GM21390 (cell line): Measurements from ENCODE around the gene SH2D3A.
"Not testable (repeated sequence)": the region's sequence is repeated elsewhere in the genome, so short reads cannot be mapped to it uniquely, and the experiment has no call there.

Source experiments
- ATAC-seq: cut with Tn5 transposase; IDR thresholded peaks from one replicate; pipeline ENCODE4 v1.9.1; 2021; ENCODE audit not compliant: unreplicated experiment

SH2D3A gene

DNA sequence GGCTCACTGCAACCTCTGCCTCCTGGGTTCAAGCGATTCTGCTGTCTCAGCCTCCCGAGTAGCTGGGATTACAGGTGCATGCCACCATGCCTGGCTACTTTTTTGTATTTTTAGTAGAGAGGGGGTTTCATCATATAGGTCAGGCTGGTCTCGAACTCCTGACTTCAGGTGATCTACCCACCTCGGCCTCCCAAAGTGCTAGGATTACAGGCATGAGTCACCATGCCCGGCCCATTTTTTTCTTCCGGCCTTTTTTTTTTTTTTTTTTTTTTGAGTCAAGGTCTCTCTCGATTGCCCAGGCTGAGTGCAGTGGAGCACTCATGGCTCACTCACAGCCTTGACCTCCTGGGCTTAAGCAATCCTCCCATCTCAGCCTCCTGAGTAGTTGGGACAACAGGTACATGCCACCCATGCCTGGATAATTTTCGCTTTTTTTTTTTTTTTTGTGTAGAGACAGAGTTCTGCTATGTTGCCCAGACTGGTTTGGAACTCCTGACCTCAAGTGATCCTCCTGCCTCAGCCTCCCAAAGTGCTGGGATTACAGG lies 4.9 kb downstream of the SH2D3A start:
- not testable (repeated sequence) for ATAC-seq

DNA sequence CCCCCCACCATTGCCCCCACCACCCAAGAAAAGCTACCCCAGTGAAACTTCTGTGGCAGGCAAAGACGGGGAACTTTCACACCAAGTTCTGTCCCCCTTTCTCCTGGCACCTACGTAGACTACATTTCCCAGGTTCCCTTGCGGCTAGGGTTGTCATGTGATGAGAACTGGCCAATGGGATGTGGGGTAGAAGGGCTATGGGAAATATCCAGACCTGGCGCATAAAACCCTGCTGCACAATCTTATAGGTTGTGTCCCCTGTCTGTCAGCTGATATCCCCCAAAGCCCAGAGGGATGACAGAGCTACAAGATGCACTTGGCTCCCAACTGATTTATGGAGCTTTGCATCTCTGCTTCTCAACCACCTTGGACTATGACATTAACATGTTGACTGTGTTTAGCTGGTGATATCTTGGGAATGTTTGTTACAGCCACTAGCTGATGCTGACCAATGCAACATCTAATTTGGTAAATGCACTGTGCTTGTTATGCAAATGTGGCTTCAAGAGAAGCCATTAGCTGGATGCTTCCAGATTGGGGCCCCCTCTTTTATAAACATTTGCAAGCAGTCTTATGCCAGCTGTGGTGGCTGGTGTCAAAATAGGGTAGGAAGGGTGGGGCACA lies 6.1 kb downstream of the SH2D3A start:
- ATAC-seq, result no peak

DNA sequence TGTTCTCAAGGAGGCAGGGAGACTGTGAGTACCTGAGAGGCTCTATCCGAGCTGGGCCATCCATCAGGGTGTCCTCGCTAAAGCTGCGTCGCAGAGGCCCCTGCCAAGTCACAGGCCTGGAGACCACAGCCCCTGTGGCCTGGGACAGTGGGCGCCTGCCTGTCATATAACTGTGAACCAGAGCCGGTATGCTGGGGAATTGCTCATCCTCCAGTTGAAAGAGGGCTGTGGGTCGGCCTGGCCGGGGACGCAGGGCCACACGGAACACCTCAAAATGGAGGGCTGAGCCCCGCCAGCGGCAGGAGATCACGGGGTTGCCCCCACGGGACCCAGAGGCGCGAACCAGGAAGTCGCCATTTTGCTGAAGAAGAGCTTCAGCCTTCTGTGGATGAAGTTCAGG lies 6.6 kb downstream of the SH2D3A start:
- ATAC-seq, result no peak

DNA sequence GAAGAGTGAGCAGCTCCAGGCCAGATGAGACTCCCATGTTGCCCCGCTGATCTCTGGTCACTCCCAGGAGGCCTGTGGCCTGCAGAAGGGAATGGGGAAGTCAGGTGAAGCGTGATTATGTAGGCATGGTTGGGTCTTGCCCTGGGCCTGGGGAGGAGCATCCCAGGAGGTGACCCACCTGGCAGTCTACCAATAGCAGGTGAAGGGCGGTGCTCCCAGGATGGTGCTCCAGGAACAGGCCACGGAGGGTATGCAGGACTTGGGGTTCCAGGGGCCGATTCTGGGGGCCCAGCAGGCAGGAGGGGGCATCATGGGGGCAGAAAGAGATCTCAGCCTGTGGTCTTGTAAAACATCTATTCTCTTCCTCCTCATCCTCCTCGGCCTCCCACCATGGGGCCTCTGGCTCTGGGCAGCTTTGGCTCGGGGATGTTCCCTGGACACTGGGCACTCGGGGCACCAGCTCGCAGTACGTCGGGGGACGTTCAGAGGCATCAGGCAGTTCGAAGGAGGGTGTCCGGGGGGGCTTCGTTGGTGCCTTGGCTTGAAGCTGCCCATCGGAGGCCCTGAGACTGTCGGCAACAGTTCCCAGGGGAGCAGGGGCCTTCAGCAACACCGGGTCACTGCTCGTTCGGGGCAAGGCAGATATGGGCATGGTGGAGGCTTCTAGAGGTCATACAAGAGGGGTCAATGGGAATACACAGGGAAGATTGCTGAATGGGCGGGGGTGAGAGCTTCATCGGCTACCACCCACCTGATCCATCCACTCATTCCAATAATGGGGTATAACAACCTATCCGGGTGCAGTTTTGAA lies 12.4 kb downstream of the SH2D3A start:
- ATAC-seq, result no peak

DNA sequence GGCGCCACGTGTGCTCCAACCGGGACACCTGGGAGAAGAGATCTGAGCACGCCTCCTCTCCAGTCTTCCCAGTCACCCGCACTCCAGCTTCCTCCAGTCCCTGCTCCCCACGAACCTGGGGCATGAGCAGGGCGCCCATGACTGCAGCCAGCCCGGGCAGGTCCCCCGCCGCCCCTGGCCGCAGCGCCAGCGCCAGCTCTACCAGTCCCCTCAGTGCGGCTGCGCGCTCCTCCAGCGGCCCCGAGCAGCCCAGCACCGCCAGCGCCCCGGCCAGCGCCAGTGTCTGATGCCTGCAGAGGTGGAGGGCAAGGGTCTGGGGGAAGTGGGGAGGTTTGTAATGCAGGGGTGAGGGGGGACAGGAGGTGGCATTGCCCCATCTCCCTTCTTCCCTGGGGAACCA lies 13.1 kb downstream of the SH2D3A start:
- no peak for ATAC-seq

DNA sequence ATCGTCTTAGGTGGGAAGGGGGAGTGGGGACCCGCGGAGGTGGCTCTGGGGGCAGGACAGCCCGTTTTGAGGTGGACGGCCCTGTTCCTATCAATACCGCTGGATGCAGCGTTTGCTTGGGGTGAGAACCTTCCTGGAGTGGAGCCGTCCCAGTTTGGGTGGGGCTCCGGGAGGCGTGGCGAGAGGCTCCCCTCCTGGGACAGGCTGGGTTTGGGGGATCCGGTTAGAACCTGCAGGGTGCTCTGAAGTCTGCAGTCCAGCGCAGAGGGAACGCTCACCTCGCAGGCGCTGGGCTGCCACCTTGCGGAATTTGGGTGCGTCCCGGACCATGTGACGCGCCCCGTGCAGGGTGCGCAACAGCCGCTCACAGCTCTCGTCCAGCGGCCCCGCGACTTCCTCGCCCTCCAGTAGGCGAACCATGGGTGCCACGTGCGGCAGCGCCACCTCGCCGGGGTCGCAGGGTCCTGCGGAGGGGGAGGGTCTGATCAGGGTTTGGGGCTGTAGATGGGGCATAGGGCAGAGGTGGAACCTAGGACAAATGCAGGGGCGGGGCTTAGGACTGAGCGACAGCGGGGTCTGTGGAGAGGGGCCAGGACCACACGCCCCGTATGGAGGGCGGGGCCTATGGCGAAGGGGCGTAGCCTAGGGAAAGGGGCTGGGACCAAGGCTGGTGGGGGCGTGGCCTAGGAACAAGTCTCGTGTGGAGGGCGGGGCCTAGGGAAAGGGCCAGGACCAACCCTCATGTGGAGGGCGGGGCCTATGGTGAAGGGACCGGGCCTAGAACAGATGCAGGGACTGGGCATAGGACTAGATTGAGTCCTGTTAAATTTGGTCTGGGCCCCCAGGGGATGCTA lies 13.8 kb downstream of the SH2D3A start:
- ATAC-seq, result peak; percentile 76

DNA sequence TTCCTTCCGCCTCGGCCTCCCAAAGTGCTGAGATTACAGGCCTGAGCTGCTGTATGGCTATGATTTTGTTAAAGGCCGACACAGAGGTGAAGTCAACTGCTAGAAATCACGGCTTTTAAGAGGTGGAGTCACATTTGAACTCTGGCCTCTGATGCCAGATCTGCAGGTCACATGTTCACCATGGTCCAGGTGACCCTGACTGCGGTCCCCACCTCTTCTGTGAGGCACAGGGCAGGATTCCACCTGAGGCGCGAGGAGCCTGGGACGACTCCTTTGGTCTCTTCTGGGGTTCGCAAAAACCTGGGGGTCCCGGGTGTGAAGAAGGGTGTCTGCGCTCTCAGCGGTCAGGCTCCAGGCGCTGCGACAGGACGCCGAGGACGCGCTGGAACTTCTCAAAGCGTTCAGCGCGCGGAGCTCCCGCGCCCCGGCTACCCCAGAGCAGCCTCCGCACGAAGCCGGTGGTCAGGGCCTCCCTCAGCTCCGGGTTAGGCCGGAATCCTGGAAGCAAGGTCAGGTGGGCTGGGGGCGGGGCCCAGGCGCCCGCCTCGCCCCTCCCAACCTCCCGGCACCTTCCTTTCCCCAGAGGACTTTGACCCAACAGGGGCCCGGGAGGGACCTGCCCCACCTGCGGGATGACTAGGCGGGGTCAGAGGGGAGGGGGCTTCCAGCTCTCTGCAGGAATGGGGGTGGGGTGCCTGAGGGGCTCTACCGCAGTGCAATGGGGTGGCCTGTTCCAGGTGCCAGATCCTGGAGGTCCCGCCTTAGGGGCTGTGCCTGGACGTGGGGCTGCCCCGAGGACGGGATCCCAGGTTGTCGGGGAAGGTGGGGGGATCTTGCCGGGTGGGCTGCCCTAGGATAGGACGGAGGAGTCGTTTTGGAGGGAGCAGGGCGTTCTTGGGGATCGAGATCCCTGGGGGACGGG lies 14.7 kb downstream of the SH2D3A start:
- no peak for ATAC-seq

DNA sequence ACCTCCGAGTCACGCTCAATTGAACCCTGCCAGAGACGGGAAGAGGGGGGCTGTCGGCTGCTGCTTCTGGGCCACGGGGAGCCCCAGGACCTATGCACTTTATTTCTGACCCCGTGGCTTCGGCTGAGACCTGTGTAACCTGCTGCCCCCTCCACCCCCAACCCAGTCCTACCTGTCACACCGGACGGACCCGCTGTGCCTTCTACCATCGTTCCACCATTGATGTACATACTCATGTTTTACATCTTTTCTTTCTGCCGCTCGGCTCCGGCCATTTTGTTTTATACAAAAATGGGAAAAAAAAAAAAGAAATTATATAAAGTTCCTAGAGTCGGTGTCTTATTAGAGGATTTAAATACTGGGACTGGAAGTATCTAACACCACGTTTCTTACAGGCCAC lies 16.0 kb downstream of the SH2D3A start:
- ATAC-seq, result no peak

DNA sequence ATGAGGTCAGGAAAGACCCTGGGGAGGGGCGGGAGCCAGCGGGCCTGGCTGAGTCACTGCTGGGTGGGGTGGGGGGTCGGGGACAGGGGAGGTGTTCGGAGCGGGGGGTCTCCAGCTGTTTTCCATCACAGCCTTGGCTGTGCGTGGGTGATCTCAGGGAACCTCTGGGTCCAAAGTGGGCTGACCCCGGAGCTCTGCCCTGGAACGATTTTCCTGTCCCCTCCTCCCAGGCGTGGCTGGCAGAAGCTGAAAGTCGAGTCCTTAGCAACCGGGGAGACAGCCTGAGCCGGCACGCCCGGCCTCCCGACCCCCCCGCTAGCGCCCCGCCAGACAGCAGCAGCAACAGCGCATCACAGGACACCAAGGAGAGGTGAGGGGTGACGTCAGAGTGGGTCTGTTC lies 17.2 kb downstream of the SH2D3A start:
- ATAC-seq, result no peak

DNA sequence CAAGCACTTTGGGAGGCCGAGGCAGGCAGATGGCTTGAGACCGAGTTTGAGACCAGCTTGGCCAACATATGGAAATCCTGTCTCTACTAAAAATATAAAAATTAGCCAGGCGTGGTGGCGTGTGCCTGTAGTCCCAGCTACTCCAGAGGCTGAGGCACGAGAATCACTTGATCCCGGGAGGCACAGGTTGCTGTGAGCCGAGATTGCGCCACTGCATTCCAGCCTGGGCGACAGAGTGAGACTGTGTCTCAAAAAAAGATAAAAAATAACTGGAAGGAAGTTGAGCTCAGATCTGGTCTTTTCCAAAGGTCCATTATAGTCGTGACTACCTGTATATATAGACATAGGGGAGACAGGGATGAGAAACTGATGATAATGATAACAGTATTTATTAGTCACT lies 18.7 kb downstream of the SH2D3A start:
- not testable (repeated sequence) for ATAC-seq

DNA sequence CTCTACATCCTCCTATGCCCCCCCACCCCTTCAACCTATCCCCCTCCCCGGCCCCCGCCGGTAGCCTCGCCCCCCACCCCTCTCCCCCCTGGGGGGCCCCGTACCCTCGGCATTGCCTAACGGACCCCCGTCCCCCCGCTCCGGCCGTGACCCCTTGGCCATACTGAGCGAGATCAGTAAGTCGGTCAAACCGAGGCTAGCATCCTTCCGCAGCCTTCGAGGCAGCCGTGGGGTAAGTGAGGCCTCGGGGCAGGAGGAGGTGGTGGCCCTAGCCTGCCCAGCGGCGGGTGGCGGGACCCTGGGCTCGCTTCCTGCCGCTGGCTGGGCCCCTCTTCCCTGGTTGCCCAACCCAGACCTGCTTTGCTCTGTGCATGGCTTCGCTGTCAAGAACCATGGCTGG lies 21.3 kb downstream of the SH2D3A start:
- no peak for ATAC-seq

DNA sequence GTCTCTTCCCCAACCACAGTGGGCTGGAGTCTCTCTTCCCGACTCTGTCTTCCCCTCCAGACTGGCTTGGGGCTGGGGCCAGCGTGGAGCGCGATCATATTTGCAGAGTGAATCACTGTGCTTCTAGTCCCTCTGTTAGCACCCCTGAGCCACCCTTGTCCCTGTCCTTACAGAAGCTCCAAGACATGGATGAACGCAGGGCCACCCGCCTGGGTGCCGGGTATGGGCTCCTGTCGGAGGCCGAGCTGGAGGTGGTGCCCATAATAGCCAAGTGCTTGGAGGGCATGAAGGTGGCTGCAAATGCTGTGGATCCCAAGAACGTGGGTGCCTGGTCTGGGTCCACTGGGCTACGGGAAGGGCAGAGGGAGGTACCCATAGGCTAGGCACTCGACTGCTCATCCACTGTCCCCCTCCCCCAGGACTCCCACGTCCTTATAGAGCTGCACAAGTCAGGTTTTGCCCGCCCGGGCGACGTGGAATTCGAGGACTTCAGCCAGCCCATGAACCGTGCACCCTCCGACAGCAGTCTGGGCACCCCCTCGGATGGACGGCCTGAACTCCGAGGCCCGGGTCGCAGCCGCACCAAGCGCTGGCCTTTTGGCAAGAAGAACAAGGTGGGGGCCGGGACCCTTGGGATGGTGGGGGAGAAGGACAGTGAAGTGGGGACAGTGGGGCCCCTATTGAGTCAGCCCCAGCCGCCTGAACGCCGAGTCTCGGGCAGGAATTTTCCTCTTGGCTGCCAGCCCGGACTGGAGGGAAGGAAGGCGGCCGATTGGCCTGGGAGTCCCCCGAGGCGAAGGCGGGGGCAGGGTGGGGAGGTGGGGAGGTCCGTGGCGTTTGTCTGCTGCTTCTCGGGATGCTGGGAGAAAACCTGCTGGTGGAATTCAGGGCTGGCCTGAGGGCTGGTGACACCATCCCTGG lies 22.6 kb downstream of the SH2D3A start:
- ATAC-seq, result no peak

DNA sequence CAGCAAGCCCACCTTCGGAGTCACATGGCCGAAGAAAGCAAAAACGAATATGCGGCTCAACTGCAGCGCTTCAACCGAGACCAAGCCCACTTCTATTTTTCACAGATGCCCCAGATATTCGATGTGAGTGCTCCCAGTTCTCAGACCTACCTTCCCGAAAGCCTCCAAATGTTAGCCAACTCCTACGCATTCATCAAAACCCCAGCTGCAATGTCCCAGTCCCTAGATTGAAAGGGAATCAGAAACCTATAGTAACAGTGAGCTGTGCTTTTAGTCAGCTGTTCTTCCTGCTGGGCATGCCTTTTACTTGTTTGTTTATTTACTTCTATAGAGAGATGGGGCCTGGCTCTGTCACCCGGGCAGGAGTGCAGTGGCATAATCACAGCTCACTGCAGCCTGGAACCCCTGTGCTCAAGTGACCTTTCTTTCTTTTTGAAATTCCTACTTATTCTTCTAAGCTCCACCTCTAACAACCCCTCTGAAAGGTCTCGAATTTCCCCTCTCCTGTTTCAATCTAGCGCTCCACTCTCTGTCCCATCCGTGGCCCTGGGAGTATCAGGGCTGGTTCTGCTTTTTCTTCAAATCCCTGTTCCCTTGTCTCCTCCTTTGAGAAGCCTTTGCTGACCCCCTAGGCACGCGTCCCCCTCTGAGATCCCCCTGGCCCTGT lies 23.4 kb downstream of the SH2D3A start:
- no peak for ATAC-seq

DNA sequence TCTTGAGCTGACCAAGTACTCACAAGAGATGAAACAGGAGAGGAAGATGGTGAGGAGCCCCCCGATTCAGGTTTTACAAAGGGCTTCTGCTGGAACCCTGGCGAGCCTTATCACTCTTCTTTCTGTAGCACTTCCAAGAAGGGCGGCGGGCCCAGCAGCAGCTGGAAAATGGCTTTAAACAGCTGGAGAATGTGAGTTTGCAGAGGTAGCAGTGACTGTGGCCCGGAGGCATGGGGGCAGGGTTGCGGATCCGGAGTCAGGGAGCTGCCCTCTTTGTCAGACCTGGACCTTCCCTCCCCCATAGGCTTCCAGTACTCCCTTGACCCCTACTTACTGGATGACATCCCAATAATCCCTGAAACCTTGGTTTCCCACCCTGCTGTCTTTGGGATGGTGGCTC lies 24.2 kb downstream of the SH2D3A start:
- ATAC-seq, result no peak

DNA sequence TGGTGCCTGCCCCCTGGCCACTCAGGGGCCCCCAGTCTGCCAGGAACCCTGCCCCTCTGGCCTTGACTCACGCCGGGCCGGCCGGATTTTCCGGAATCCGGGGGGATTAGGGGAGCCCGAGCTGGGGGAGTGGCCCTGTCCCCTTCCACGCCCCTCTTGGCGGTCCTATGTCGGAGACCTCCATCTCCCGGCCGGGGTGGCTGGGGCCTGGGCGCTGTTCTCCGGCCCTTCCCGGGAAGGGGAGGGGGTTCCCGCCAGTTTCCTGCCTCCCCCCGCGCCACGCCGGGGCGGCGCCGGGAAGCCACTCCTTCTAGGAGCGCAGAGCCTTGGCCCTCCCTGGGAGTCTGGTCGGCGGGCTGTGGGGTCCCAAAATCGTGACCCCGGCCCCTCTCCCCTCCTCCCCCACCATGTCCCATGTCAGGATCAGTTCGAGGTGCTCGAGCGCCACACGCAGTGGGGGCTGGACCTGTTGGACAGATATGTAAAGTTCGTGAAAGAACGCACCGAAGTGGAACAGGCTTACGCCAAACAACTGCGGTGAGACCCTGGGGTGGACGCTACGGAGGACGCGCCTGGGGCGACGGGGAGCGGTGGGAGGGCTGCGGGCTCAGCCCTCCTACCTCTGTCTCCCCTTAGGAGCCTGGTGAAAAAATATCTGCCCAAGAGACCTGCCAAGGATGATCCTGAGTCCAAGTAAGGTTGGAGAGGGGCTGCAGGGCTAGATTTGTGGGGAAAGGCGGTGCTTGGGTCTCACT lies 26.5 kb downstream of the SH2D3A start:
- ATAC-seq, result no peak

DNA sequence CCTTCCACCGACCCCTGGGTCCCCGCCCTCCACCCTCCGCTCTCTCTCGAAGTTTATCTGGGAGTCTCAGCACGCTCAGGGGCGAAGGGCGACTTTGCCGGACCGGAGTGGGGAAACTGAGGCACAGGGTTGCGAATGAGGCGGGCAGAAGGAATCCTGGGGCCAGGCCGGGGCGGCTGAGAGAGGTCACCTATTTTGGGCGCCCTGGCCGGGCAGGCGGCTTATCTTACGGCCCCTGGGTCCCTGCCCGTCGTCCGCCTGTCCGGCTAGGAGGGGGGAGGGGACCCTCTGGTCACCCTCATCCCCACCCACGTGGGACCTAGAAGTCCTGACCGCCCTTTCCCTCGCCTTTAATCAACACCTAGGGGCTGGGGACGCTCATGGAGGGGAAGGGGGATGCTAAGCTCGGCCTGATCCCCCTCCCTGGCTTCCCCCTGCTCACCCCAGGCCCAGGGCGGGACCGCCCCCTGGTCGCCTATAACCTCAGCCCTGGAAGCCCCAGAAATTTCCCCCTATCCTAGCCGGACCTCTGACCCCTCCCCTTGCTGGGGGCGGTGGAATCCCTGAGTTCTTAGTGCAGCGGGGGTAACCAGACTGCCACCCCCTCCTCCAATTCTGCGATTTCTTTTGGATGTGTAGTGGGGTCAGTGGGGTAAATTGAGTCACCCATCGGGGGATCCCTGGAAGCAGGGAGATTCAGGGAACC lies 27.2 kb downstream of the SH2D3A start:
- no peak for ATAC-seq

DNA sequence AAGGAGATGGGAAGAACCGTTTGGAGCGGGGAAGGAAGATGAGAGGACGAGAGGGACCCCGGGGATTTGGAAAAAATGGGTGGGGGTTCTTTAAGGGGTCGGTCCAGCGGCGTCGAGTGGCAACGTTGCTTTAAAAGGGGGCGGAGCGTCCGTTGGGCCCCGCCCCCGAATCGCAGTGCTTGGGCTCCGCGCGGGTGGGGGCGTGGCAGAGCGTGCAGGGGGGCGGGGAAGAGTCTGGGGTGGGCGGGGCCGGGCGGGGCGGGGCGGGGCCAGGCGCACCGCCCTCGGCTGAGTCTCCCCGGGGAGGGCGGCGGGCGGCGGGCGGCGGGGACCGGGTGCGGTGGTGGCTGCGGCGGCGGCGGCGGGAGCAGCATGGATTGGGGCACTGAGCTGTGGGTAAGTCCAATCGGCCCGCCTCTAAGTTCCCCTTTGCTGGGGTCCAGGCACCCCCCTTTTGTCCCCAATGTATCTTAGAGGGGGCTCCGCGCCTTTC lies 27.8 kb downstream of the SH2D3A start, which contains the start of gene TRIP10:
Gene TRIP10, plus strand, starts transcription at position 291 of the 493 bp plus-strand sequence. Its CDS starts 82 bp downstream, at position 373.
- no peak for ATAC-seq
